ENCODE results near the gene PDE2A. TPM values are rescaled to one million over a fixed set of nuclear protein-coding genes. Genes with fewer than 3 reads are reported as not detected.

PDE2A gene
- 100 to 1,000 TPM in 2 of 5 donors, 10 to 100 TPM in 2, 1 to 10 TPM in 1; 3.5 to 548 (median 35.8) TPM for total RNA-seq
- polyA plus RNA-seq: 10 to 100 TPM in 2 of 3 donors, 1 to 10 TPM in 1; 4.7 to 17.8 (median 14.1) TPM
- long read RNA-seq, donor 1: 0 reads
- long read RNA-seq, donor 2, full-length matches to known transcripts: 2 of 2 reads
- long read RNA-seq, donor 2, partial matches to known transcripts: 0 of 2 reads
- long read RNA-seq, donor 2, other reads (novel, unspliced or antisense): 0 of 2 reads
- long read RNA-seq, donor 3: 0 reads
- long read RNA-seq, donor 4: 0 reads
- long read RNA-seq, donor 5, full-length matches to known transcripts: 1 of 1 reads
- long read RNA-seq, donor 5, partial matches to known transcripts: 0 of 1 reads
- long read RNA-seq, donor 5, other reads (novel, unspliced or antisense): 0 of 1 reads
- long read RNA-seq, donor 6, full-length matches to known transcripts: 4 of 4 reads
- long read RNA-seq, donor 6, partial matches to known transcripts: 0 of 4 reads
- long read RNA-seq, donor 6, other reads (novel, unspliced or antisense): 0 of 4 reads
- long read RNA-seq, donor 7: 0 reads
- long read RNA-seq, donor 8, full-length matches to known transcripts: 1 of 1 reads
- long read RNA-seq, donor 8, partial matches to known transcripts: 0 of 1 reads
- long read RNA-seq, donor 8, other reads (novel, unspliced or antisense): 0 of 1 reads
- long read RNA-seq, donor 9: 0 reads
- long read RNA-seq, donor 10: 0 reads

- no peak for DNase-seq
- Histone ChIP-seq H3K4me3 (peak within 1 kb of the TSS in 1 of 4 donors; percentile 3), H3K27me3 (peaks cover 14 to 98% (median 69%) of the 10 kb centered on the region in 3 donors), H3K4me1 (peaks cover 0 to 15% (median 5%) of the 10 kb centered on the region in 4 donors), H3K27ac (no peak within 1 kb of the TSS), H3K36me3 (no peaks in the 10 kb centered on the region), H3K9me3 (no peaks in the 10 kb centered on the region)
- TF ChIP-seq EP300 (IDR thresholded peaks at IDR 0.05) (no peak), POLR2A (IDR thresholded peaks at IDR 0.05) (no peak), POLR2AphosphoS5 (IDR thresholded peaks at IDR 0.05) (no peak)
- TF ChIP-seq, protein P1, sequence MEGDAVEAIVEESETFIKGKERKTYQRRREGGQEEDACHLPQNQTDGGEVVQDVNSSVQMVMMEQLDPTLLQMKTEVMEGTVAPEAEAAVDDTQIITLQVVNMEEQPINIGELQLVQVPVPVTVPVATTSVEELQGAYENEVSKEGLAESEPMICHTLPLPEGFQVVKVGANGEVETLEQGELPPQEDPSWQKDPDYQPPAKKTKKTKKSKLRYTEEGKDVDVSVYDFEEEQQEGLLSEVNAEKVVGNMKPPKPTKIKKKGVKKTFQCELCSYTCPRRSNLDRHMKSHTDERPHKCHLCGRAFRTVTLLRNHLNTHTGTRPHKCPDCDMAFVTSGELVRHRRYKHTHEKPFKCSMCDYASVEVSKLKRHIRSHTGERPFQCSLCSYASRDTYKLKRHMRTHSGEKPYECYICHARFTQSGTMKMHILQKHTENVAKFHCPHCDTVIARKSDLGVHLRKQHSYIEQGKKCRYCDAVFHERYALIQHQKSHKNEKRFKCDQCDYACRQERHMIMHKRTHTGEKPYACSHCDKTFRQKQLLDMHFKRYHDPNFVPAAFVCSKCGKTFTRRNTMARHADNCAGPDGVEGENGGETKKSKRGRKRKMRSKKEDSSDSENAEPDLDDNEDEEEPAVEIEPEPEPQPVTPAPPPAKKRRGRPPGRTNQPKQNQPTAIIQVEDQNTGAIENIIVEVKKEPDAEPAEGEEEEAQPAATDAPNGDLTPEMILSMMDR (IDR thresholded peaks at IDR 0.05): no peak
- intact Hi-C loops (cut with DNase I; ENCODE audit: low total_unique reads): no loop called here
- 7 to 11% (median 9%) methylated on average over 11 to 21 of the region's 21 CpGs for WGBS, 5 donors
Measured at GRCh38 chr11:72673943-72674828, at the start of gene PDE2A. Gene PDE2A, minus strand, starts transcription at chr11:72674422. Its CDS starts 215 bp downstream, at chr11:72674207.

- peak in 1 of 3 donors; percentile 46 for TF ChIP-seq POLR2AphosphoS5 (IDR thresholded peaks at IDR 0.05)
- TF ChIP-seq, protein P1 (IDR thresholded peaks at IDR 0.05): no peak
- Histone ChIP-seq H3K27ac (peak overlapping the region in 4 of 5 donors; percentile 84 to 92 (median 88)), H3K36me3 (peaks cover 0 to 23% (median 10%) of the 10 kb centered on the region in 4 donors), H3K4me1 (peaks cover 45 to 67% (median 55%) of the 10 kb centered on the region in 4 donors), H3K9me3 (no peaks in the 10 kb centered on the region), H3K27me3 (no peaks in the 10 kb centered on the region), H3K4me3 (no peak overlapping the region)
- WGBS, 5 donors: 42 to 67% (median 49%) methylated on average over 9 of the region's 9 CpGs
- intact Hi-C loops (cut with DNase I; ENCODE audit: low total_unique reads): loop anchor here (10.0 kb wide), 1 partner anchor 91 kb away; the partner anchor contains the start of gene ATG16L2
- DNase-seq: peak in 1 of 2 donors; percentile 53
Measured at GRCh38 chr11:72723508-72723907, 49.3 kb upstream of the PDE2A start.

DNA sequence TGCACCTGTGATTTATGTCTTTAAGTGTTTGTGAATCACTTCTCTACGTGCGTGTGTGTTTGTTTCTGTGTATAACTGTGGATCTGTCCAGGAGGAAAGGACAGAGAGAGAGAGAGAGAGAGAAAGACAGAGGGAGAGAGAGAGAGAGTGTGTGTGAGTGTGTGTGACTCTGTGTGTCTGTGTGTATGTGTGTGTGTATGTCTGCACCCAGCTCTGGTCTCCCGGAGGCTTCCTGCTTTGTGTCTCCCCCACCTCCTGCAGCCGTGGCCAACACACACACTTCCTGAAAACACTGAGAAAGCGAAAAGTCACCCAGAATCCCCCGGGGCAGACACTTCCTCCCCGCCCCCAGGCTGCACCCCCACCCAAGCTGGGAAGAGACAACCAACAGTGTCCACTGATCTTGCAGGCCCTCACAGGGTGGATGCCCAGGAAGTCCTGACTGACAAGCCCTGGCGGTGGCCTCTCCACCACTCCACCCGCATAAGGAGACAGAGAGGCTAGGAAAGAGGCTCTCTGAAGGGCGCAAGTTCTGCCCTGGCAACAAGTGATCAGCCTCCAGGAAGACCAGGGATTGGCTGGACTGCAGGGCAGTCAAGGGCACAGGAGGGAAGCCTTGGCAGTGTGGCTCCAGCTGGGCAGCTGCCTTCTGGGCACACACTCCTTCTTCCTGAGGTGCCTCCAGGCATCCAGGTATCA is 48.0 kb upstream of the PDE2A start:
- Histone ChIP-seq H3K27me3 (no peaks in the 10 kb centered on the region), H3K4me3 (peak overlapping the region; percentile 61 to 75 (median 66)), H3K4me1 (peaks cover 45 to 80% (median 63%) of the 10 kb centered on the region in 4 donors), H3K9me3 (no peaks in the 10 kb centered on the region), H3K27ac (peak overlapping the region; percentile 84 to 93 (median 88)), H3K36me3 (peaks cover 0 to 35% (median 19%) of the 10 kb centered on the region in 4 donors)
- WGBS, 5 donors: 0 to 1% (median 0%) methylated on average over 9 to 10 of the region's 10 CpGs
- peak; percentile 91 to 96 for DNase-seq
- TF ChIP-seq, protein P1 (IDR thresholded peaks at IDR 0.05): no peak
- TF ChIP-seq EP300 (IDR thresholded peaks at IDR 0.05) (no peak), POLR2A (IDR thresholded peaks at IDR 0.05) (peak in 1 of 4 donors; percentile 13), POLR2AphosphoS5 (IDR thresholded peaks at IDR 0.05) (peak; percentile 20 to 47 (median 45))
- intact Hi-C loops (cut with DNase I; ENCODE audit: low total_unique reads): loop anchor here (10.0 kb wide), 1 partner anchor 93 kb away; the partner anchor contains the start of gene ATG16L2
